Esophagus mucosa (tissue), 1 donor: ENCODE results near the gene POMGNT1. TPM values are rescaled to one million over a fixed set of nuclear protein-coding genes. Genes with fewer than 3 reads are reported as not detected.
A peak's percentile ranks its signal among the peaks of the same experiment; 100 is the strongest.

Source experiments
- ATAC-seq: fragments of 200-7000 bp; cut with Tn5 transposase; one replicate; pipeline ENCODE4 v1.9.1; 2020
- total RNA-seq: library from RNA; stranded (reverse); gene quantifications from one replicate; pipeline ENCODE4 v1.2.4, GENCODE V29; 2023
- donor health status: DM: yes; HTN: yes; CAD: no.

The POMGNT1 gene
- total RNA-seq, 1 donor from 2014 or later, result 28.3 TPM

- ATAC-seq, result peak; percentile 87
These were observed 15.0 kb downstream of the POMGNT1 start for GRCh38 chr1:46183079-46183847.

GRCh38 chr1:46181343-46182260 lies 16.6 kb downstream of the POMGNT1 start:
- no peak for ATAC-seq

- peak; percentile 46 for ATAC-seq
These were observed 18.1 kb downstream of the POMGNT1 start for GRCh38 chr1:46180082-46180616.

- ATAC-seq, result peak; percentile 62
These were observed 18.8 kb downstream of the POMGNT1 start for GRCh38 chr1:46179138-46180081.

- ATAC-seq, result no peak
These were observed 21.9 kb downstream of the POMGNT1 start, which contains the start of gene P3R3URF for GRCh38 chr1:46176211-46176865. TSS of gene P3R3URF (minus strand) at chr1:46176488. CDS start at chr1:46176471, 17 bp downstream.

- ATAC-seq, result no peak
These were observed 23.0 kb downstream of the POMGNT1 start for GRCh38 chr1:46175243-46175642.

GRCh38 chr1:46174448-46175231 lies 23.6 kb downstream of the POMGNT1 start, which contains the start of gene TSPAN1:
TSS of gene TSPAN1 (plus strand) at chr1:46175087. CDS start at chr1:46181108, 6,021 bp downstream.
- peak; percentile 60 for ATAC-seq

GRCh38 chr1:46173361-46173856 lies 24.8 kb downstream of the POMGNT1 start:
- no peak for ATAC-seq

GRCh38 chr1:46172321-46172720 lies 25.9 kb downstream of the POMGNT1 start:
- ATAC-seq, result no peak

GRCh38 chr1:46171871-46172270 lies 26.4 kb downstream of the POMGNT1 start:
- peak; percentile 66 for ATAC-seq

- peak; percentile 29 for ATAC-seq
These were observed 26.9 kb downstream of the POMGNT1 start for GRCh38 chr1:46171351-46171750.

GRCh38 chr1:46169811-46170454 lies 28.3 kb downstream of the POMGNT1 start:
- ATAC-seq, result no peak

GRCh38 chr1:46168477-46168876 lies 29.8 kb downstream of the POMGNT1 start:
- ATAC-seq, result no peak

- ATAC-seq, result peak; percentile 27
These were observed 31.4 kb downstream of the POMGNT1 start for GRCh38 chr1:46166521-46167462.

- no peak for ATAC-seq
These were observed 38.0 kb downstream of the POMGNT1 start for GRCh38 chr1:46160212-46160611.

GRCh38 chr1:46159516-46159915 lies 38.7 kb downstream of the POMGNT1 start:
- ATAC-seq, result no peak

GRCh38 chr1:46158312-46159281 lies 39.6 kb downstream of the POMGNT1 start:
- no peak for ATAC-seq
